RCC 7860 (cell line): ENCODE data around the gene CD9.

ENCODE experiments used
- DNase-seq: peaks from one replicate; pipeline ENCODE4 v3.0.0-alpha.2; 2015; ENCODE audit warnings: low spot score
- FAIRE-seq: peaks from 2 replicates; lab custom pipeline; 2012; peaks lifted over from hg19 to GRCh38; lab: Jason Lieb, UNC

The CD9 gene

DNA sequence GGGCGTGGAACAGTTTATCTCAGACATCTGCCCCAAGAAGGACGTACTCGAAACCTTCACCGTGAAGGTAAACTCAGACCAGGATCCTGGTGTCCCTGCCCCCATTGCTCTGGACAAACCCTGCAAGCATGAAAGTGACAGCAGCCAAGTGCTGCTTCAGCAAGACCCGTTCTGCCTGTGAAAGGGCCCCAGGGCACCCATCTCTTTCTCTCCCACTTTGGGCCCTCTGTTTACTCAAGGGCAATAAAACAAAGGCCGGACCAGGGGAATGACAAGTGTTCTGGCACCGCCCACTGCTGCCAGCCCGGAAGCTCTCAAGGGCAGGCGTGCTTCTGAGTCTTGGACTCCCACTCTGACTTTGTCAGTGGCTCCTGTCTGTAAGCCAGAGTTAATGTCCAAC, 35.3 kb downstream of the CD9 start:
- DNase-seq (no peak), FAIRE-seq (no peak)

DNA sequence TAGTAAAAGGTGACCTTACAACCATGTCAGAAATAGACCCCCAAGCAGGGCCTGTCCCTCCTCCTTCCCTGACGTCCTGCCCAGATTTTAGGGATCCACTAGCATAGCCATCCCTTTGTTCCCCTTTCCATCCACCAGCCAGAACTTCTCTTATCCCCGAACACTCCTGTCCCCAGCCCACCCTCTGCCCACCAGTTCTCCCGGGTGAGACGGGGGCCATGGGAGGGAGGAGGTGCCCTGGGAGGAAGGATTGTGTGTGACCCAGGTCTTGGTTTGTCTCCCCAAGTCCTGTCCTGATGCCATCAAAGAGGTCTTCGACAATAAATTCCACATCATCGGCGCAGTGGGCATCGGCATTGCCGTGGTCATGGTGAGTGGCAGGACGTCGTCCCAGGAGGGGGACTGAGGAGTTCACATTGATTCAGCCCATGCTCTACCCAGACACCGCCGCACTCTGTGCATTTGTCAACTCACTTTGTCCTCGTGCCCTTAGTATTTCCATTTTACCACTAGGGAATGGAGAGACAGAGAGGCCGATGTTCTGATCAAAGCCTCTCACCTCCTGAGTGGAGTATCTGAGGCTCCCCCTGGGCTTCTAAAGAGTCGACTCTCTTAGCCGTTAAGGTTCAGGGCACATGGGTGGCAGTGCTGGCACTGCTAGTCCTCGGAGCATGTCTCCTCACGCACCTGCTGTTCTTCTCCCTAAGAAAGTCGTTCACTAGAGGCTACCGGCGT, 35.9 kb downstream of the CD9 start:
- no peak for FAIRE-seq
- DNase-seq = no peak

DNA sequence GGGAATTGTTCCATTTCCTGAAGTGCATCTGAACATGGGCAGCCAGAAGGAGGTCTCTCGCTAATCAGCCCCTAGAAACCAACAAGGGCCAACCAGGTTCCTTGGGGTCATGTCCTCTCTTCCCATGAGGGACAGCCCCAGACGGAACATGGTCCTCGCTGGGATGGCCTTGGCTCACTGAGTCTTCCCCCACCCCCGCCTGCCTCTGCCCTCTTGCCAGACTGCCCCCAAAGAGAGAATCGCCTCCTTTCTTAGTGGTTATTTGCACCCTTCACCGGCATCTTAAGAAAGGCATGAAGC, 36.4 kb downstream of the CD9 start:
- FAIRE-seq (no peak), DNase-seq (no peak)

DNA sequence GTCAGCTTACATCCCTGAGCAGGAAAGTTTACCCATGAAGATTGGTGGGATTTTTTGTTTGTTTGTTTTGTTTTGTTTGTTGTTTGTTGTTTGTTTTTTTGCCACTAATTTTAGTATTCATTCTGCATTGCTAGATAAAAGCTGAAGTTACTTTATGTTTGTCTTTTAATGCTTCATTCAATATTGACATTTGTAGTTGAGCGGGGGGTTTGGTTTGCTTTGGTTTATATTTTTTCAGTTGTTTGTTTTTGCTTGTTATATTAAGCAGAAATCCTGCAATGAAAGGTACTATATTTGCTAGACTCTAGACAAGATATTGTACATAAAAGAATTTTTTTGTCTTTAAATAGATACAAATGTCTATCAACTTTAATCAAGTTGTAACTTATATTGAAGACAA, 37.6 kb downstream of the CD9 start:
- FAIRE-seq = no peak
- no peak for DNase-seq

DNA sequence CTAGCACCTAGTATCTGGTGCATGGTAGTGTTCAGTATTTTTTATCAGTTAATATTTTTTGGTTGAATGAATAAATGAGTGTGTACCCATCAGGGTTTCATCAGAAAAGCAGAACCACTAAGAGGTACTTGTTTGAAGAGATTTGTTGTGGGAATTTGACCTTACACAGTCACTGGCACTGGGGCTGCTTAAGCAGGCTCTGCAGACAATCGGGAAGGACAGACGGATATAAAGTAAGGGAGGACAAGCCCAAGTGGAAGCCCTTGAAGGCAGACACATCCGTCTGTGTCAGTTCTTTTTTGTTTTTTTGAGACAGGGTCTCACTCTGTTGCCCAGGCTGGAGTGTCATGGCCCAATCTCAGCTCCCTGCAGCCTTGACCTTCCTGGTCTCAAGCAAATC, 38.7 kb downstream of the CD9 start:
- DNase-seq = no peak
- no peak for FAIRE-seq

DNA sequence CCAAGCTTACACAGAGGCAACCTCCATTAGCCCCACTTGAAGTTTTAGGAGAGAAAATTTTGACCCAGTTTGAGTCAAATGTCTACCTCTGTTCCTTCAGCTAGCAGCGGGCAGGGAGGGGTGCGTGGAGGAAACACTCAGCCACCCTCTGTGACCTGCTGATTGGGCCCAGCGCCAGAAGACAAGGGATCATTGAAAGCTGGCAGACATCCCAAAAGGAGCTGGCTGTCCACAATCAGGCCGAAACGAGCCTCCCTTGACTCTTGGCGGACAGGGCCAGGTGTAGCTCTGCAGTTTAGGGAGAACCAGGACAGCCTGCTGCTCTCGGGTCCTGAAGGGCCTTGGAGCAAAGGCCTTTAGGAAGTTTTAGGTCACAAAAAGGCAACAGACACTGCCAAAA, 41.3 kb downstream of the CD9 start:
- DNase-seq (no peak), FAIRE-seq (no peak)

DNA sequence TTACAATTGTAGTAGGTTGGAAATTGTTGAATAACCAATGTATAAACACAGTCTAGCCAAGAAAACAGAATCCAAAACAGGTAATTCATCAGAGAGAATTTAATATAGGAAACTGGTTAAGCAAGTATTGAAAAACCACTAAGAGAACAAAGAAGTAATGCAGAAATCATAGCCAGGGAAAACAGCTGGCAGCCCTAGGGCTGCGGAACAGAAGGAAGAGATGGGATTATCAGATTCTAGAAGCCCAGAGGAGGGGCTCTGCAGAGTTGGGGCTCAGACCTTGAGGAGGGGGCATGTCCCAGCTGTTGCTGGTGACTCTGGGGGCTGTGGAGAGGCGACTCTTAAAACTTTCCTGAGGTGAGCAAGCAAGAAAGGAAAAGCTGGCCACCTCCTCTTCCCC, 49.4 kb downstream of the CD9 start:
- DNase-seq = no peak
- no peak for FAIRE-seq

DNA sequence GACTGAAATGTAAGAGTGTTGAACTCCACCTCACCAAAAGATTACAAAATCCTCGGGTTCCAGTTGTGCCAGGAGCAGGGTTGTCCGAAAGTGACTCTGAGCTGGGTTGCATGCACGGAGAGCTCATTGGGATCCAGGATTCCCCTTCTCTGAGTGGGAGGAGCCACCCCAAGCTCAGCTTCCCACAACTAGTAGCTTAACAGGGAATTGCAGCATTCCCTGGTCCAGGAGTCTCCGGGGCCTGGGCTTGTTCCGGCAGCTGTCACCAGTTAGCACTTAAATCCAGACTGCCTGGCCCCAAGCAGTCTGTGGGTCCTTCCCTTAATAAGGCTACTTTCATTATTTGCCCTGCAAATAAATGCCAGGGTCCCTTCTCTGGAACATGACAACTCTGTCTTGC, 50.1 kb downstream of the CD9 start:
- FAIRE-seq (no peak), DNase-seq (no peak)

DNA sequence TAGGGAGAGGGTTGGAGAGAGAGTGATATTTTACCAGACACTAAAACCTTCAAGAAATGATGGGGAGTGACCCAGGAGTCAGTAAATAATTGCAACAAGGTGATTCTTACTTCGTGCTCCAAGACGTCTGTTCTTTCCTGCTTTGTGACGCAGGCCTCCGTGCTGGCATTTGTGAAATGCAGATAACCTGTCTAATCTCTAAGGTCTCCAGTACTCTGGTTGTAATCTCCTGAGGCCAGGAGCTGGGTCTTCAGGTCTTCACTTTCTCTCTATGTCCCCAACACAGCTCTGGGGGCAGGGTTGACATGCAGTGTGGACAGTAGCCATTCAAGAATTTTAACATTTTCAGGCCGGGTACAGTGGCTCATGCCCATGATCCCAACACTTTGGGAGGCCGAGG, 53.1 kb downstream of the CD9 start:
- DNase-seq (no peak), FAIRE-seq (no peak)

DNA sequence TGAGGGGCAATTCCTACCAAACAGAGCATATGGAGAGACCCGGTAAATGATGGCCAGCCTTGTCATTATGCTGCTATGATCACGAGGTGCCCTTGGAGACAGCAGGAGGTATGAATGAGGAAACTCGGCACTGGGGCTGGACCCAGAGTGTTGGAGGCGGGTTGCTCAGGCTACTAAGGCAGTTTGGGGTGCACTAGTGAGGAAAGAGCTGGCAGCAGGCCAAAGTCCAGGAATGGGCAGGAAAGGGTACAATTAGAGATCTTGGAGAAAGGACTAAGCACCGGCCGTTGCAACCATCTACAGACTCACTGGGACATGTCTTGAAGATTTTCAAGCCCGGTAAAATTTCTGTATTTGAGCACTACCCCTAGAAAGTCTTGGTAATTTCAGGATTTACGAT, 54.3 kb downstream of the CD9 start:
- no peak for FAIRE-seq

DNA sequence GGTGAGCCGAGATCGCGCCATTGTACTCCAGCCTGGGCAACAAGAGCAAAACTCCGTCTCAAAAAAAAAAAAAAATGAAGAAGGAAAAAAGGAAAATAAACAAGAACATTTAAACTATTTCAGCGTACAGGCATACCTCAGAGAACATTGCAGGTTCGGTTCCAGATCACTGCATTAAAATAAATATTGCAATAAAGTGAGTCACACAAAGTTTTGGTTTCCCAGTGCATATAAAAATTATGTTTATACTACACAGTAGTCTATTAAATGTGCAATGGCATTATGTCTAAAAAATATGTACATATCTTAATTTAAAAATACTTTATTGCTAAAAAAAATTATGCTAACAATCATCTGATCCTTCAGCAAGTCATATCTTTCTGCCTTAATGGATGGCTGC, 56.8 kb downstream of the CD9 start:
- FAIRE-seq (no peak), DNase-seq (no peak)

More for the DNA sequence above, 54.3 kb downstream of the CD9 start:
- no peak for DNase-seq

DNA sequence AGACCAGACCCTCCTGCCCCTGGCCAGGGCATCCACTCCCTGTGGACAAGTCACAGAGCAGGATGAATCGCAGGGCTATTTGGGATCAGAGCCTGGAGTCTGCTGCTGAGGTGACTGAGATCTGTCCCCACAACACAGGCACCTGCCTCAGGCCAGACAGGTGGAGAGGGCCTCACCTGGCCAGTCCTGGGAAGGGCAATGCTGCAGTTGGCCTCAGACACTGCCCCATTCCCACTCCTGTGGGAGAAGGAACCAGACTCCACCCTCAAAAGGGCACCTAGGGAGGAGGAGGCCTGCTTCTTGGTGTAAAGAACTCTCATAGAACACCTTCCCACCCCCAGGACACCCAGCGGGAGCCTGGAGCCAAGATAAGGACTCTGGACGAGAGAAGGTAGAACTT, 62.0 kb downstream of the CD9 start:
- DNase-seq (no peak), FAIRE-seq (no peak)

DNA sequence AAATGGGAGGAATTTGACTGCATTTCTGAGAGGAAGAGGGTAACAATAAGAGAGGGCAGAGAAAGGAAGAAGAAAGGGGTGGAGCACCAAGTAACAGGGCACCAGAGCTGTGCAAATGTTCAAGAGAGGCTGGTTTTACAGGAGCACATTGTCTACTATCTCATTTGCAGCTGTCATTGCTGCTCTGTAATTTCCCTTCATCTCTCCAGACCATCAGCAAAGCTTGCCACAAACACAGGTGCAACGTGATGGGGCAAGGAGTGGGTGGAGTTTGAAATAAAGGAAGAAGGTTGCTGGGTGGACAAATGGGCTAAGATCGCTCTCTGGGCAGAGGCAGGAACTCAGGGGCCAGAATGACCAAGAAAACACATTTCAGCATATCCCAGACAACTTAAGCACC, 62.4 kb downstream of the CD9 start:
- DNase-seq (no peak), FAIRE-seq (no peak)

DNA sequence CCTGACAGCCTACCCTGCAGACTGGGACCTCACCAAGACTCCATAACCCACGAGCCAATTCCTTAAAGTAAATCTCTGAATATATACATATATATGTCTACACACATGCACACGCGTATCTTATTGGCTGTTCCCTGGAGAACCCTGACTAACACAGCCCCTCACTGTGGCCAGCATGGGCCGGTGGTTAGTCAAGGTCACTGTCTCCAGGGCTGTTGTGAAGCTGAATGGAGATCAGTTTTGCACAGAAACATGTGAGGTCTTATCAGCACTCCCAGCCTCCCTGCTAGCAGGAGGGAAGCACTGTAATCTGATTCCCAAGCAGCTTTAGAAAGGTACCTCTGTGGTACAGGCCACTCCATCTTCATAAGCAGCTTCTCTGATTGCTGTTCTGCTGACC, 63.7 kb downstream of the CD9 start:
- no peak for DNase-seq
- no peak for FAIRE-seq

DNA sequence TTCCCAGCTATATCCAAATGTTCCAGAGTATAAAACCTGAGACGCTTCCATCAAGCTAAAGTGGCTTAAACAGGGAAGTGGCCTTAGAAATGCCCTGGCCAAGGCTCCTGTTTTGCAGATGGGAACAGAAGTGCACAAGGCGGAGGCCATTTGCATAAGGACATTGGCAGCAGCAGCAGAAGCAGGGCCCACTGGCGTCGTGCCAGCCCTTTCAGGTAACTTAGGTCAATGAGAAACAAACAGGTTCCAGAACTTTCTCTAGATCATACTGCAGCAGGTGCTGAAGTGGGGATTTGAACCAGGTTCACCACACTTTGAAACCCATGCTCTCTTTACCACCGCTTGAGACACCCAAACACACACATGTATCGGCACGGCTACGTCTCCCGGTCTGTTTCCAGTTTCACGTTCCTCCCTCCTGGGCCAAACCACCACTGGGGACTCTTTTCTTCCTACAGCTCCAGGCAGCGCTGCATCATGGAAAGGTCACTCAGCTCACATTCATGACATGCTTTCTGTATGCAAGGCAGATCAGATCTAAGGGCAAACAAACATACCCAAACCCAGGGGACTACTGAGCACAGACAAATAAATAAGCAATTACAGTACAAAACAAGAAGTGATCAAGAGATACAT, 64.3 kb downstream of the CD9 start:
- DNase-seq (no peak), FAIRE-seq (no peak)

DNA sequence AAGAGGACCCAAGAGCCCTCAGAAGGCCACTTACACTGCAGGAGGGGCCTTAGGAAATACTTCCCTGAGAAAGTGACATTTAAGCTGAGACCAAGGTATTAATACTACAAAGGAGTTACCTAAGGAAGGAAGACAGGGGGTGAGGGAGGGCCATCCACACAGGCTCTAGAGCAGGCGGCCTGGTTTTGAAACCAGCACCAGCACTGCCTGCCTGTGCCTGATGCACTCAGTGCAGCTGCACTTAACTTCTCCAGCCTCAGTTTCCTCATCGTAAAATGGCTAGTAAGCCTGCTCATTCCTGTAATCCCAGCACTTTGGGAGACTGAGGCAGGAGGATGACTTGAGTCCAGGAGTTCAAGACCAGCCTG, 64.8 kb downstream of the CD9 start:
- DNase-seq (no peak), FAIRE-seq (no peak)

DNA sequence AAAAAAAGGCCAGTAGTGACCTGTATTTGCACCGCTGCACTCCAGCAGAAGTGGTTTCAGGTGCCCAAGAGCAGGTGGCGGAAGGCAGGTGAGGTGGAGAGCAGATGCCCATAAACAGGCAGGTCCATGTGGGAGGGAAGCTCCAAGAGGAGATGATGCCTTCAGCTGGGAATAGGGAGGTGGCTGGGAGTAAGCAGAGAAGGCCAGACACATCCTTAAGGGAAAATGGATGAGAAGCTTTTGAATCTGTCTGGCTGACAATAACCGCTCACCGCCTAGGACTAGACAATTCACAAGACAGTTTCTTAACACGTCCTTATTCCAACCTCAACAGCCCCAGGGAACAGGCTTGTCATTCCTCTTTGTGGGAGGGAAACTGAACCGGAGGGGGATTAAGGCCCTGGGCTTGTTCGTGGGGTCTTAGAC, 66.4 kb downstream of the CD9 start:
- FAIRE-seq (no peak), DNase-seq (no peak)

DNA sequence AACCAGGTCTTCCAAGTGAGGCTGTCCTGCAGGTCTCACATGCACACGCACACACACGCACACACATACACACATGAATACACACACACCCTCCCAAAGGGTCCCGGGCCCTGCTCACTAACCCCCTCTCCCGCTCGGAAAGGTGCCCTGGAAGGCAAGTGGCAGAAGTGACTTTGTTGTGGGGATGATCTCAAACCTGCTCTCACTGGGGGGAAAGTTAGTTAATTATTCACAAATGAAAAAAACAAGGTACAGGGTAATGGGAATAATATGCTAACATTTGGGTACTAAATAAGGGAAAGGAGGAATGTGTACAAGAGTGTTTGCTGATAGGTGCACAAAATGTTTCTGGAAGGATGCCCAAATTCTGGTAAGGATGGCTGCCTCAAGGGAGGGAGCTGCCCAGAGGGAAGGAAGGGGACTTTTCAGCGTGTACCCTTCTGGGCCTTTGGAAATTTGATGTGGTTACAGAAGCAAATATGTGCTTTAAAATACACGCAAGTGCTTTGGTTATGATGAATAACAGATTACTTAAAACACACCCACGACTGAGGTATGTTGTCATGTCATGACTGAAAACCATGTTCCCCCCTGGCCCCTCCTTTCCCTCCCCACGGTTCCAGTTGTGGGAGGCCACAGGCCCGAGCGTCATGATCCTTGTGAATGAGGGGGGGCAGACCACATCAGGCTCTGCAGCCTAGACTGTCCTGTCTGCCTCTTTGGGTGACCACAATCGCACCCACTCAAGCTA, 66.9 kb downstream of the CD9 start:
- DNase-seq = peak; percentile 18
- FAIRE-seq = no peak

DNA sequence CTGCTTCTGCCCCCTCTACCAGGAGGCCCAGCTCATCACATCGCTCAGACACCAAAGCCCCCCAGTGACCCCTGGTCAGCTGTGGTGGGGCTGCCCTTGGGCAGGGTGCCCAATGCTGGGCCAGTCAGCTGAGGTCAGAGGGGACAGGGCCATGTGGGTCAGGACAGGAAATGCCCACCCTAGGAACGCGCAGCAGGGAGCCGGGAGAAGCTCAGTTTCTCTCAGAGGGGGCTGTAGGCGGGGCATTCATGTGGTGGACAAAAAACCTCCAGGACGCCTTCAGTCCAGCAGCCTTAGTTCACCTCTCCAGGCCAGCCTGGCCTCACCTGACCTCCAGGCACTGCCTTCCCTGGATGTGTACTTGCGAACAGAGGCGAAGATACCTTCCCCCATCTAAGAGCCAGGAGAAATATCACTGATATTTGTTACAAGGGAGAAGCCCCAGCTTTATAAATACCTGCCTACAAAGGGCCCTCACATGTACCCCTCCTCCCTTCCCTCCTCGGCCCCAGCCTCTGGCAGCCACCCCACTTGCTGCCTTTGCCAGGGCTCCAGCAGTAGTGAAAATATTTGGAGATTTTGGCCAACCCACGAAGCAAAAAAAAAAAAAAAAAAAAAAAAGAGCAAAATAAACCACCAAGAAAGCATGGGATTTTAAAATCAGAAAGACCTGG, 68.4 kb downstream of the CD9 start:
- DNase-seq = no peak
- no peak for FAIRE-seq

DNA sequence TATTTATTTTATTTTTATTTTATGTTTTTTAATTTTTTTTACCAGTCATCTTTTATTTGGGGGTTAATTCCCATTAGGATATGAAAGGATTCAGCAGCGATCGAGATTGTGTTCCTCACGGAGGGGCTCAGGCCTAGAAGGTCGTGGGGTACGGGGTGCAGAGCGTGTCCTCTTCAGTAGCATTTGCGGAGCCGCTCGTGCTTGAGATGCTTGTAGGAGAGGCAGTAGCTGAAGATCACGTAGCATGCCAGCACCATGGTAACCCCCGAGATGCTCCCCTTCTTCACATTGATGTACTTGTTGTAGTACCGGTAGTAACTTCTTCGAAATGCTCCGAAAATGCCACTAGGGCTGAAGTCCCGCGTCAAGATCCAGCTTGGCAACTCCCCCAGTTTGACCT, 69.8 kb downstream of the CD9 start:
- DNase-seq (no peak), FAIRE-seq (no peak)

DNA sequence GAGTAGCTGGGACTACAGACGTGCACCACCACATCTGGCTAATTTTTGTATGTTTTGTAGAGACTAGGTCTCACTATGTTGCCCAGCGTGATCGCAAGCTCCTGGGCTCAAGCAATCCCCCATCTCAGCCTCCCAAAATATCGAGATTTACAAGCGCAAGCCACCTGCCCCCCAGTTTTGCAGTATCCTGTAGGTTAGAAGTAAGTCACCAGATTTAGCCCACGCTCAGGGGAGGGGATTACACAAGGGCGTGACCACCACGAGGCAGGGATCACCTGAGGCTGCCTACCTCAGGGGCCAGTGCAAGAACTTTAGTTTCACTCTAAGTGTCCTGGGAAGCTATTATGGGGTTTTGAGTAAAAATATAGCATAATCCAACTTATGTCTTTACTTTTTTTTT, 71.1 kb downstream of the CD9 start:
- DNase-seq (no peak), FAIRE-seq (no peak)
